Endometrium (tissue), 2 donors: ENCODE data around the gene HMCN2.

ENCODE experiments used
- FAIRE-seq: peaks from 2 replicates; lab custom pipeline; 2012; peaks lifted over from hg19 to GRCh38; lab: Jason Lieb, UNC
- donor health status: control.
- donor health status: control.

HMCN2 gene

GRCh38 chr9:130454096-130454811, 188.7 kb downstream of the HMCN2 start:
- FAIRE-seq: no peak

GRCh38 chr9:130454812-130455325, 189.3 kb downstream of the HMCN2 start:
- no peak for FAIRE-seq

- FAIRE-seq: no peak
Measured at GRCh38 chr9:130458027-130458803, 192.7 kb downstream of the HMCN2 start.

- no peak for FAIRE-seq
Measured at GRCh38 chr9:130458804-130459067, 193.2 kb downstream of the HMCN2 start.

GRCh38 chr9:130459151-130459550, 193.6 kb downstream of the HMCN2 start:
- no peak for FAIRE-seq

- FAIRE-seq: no peak
Measured at GRCh38 chr9:130459941-130460669, 194.5 kb downstream of the HMCN2 start.

- no peak for FAIRE-seq
Measured at GRCh38 chr9:130461218-130461630, 195.7 kb downstream of the HMCN2 start.

GRCh38 chr9:130461731-130462130, 196.2 kb downstream of the HMCN2 start:
- FAIRE-seq: no peak

- no peak for FAIRE-seq
Measured at GRCh38 chr9:130462685-130463540, 197.4 kb downstream of the HMCN2 start.

GRCh38 chr9:130463763-130464745, 198.5 kb downstream of the HMCN2 start:
- FAIRE-seq: no peak

- FAIRE-seq: no peak
Measured at GRCh38 chr9:130465383-130466096, 200.0 kb downstream of the HMCN2 start.

- no peak for FAIRE-seq
Measured at GRCh38 chr9:130466537-130467217, 201.1 kb downstream of the HMCN2 start.

GRCh38 chr9:130467316-130467715, 201.8 kb downstream of the HMCN2 start:
- peak; percentile 43 for FAIRE-seq

GRCh38 chr9:130468566-130468965, 203.0 kb downstream of the HMCN2 start:
- FAIRE-seq: no peak

- FAIRE-seq: no peak
Measured at GRCh38 chr9:130470269-130470668, 204.7 kb downstream of the HMCN2 start.

GRCh38 chr9:130470950-130471349, 205.4 kb downstream of the HMCN2 start:
- FAIRE-seq: no peak

- FAIRE-seq: no peak
Measured at GRCh38 chr9:130471411-130472183, 206.0 kb downstream of the HMCN2 start.

GRCh38 chr9:130472184-130472705, 206.7 kb downstream of the HMCN2 start:
- no peak for FAIRE-seq
